ENCODE measurements around the gene CCL7. TPM values are rescaled to one million over a fixed set of nuclear protein-coding genes. Genes with fewer than 3 reads are reported as not detected.

CCL7 gene
- total RNA-seq, 2 experiments from 2014 or later, result not detected

GRCh38 chr17:34305606-34306005 is 35.6 kb downstream of the CCL7 start:
- Histone ChIP-seq H3K36me3 (ENCODE audit: insufficient read depth, low read length) (no peaks in the 10 kb centered on the region), H3K4me3 (ENCODE audit: low read depth, low read length, poor library complexity, severe bottlenecking) (no peak overlapping the region), H2AFZ (ENCODE audit: low read length) (no peak overlapping the region), H3K9me3 (ENCODE audit: low read length) (no peaks in the 10 kb centered on the region), H3K4me1 (ENCODE audit: insufficient read depth, low read length, poor library complexity, severe bottlenecking) (no peaks in the 10 kb centered on the region), H3K9me2 (ENCODE audit: insufficient read depth, low read length) (no peaks in the 10 kb centered on the region), H3K79me2 (ENCODE audit: insufficient read depth, low read depth, low read length) (no peaks in the 10 kb centered on the region), H3K27ac (ENCODE audit: low read depth, low read length, poor library complexity, severe bottlenecking) (no peak overlapping the region), H3K4me2 (ENCODE audit: low read length) (no peak overlapping the region), H4K20me1 (ENCODE audit: insufficient read depth, low read length) (no peaks in the 10 kb centered on the region)
- intact Hi-C loops (cut with micrococcal nuclease; ENCODE audit: unreplicated experiment), result no loop called here
- no TSS peak for BruUV-seq (replicated peaks)
- no peak for TF ChIP-seq EZH2phosphoT487 (IDR thresholded peaks at IDR 0.05; ENCODE audit: borderline replicate concordance, low read depth, low read length)
- TF ChIP-seq CTCF (conservative IDR thresholded peaks at IDR 0.05; ENCODE audit: low read length), result no peak
- CTCF ChIA-PET (ENCODE audit: unreplicated experiment), result no interaction called here
- POLR2A ChIA-PET, result no interaction called here
- no peak for DNase-seq (ENCODE audit: low spot score)

- no TSS peak for BruUV-seq (replicated peaks)
- Histone ChIP-seq H2AFZ (ENCODE audit: low read length) (no peak overlapping the region), H3K4me3 (ENCODE audit: low read depth, low read length, poor library complexity, severe bottlenecking) (no peak overlapping the region), H4K20me1 (ENCODE audit: insufficient read depth, low read length) (no peaks in the 10 kb centered on the region), H3K36me3 (ENCODE audit: insufficient read depth, low read length) (no peaks in the 10 kb centered on the region), H3K27ac (ENCODE audit: low read depth, low read length, poor library complexity, severe bottlenecking) (no peak overlapping the region), H3K4me1 (ENCODE audit: insufficient read depth, low read length, poor library complexity, severe bottlenecking) (no peaks in the 10 kb centered on the region), H3K9me2 (ENCODE audit: insufficient read depth, low read length) (no peaks in the 10 kb centered on the region), H3K4me2 (ENCODE audit: low read length) (no peak overlapping the region), H3K9me3 (ENCODE audit: low read length) (no peaks in the 10 kb centered on the region), H3K79me2 (ENCODE audit: insufficient read depth, low read depth, low read length) (no peaks in the 10 kb centered on the region)
- intact Hi-C loops (cut with micrococcal nuclease; ENCODE audit: unreplicated experiment), result no loop called here
- DNase-seq (ENCODE audit: low spot score), result no peak
- CTCF ChIA-PET (ENCODE audit: unreplicated experiment), result no interaction called here
- POLR2A ChIA-PET, result interaction anchor here (0.7 kb wide), 1 partner anchor 36 kb away, joined by 4 read pairs; the partner anchor contains the start of gene CCL7
- TF ChIP-seq EZH2phosphoT487 (IDR thresholded peaks at IDR 0.05; ENCODE audit: borderline replicate concordance, low read depth, low read length), result no peak
- TF ChIP-seq CTCF (conservative IDR thresholded peaks at IDR 0.05; ENCODE audit: low read length), result 0 out of 2 replicates have a peak, but pooled peaks have one; percentile 18
Measured at GRCh38 chr17:34306466-34306865, 36.4 kb downstream of the CCL7 start.

GRCh38 chr17:34307110-34307509 is 37.1 kb downstream of the CCL7 start:
- CTCF ChIA-PET (ENCODE audit: unreplicated experiment), result no interaction called here
- no peaks in the 10 kb centered on the region for H3K36me3 ChIP-seq (ENCODE audit: insufficient read depth, low read length)
- no peak overlapping the region for H2AFZ ChIP-seq (ENCODE audit: low read length)
- BruUV-seq (replicated peaks), result no TSS peak
- H3K4me2 ChIP-seq (ENCODE audit: low read length), result no peak overlapping the region
- H3K27ac ChIP-seq (ENCODE audit: low read depth, low read length, poor library complexity, severe bottlenecking), result no peak overlapping the region
- DNase-seq (ENCODE audit: low spot score), result no peak
- TF ChIP-seq CTCF (conservative IDR thresholded peaks at IDR 0.05; ENCODE audit: low read length) (no peak), EZH2phosphoT487 (IDR thresholded peaks at IDR 0.05; ENCODE audit: borderline replicate concordance, low read depth, low read length) (no peak)
- POLR2A ChIA-PET, result interaction anchor here (0.7 kb wide), 1 partner anchor 37 kb away, joined by 4 read pairs; the partner anchor contains the start of gene CCL7
- H4K20me1 ChIP-seq (ENCODE audit: insufficient read depth, low read length), result no peaks in the 10 kb centered on the region
- H3K9me3 ChIP-seq (ENCODE audit: low read length), result no peaks in the 10 kb centered on the region
- no peaks in the 10 kb centered on the region for H3K79me2 ChIP-seq (ENCODE audit: insufficient read depth, low read depth, low read length)
- intact Hi-C loops (cut with micrococcal nuclease; ENCODE audit: unreplicated experiment), result no loop called here
- no peaks in the 10 kb centered on the region for H3K4me1 ChIP-seq (ENCODE audit: insufficient read depth, low read length, poor library complexity, severe bottlenecking)
- no peak overlapping the region for H3K4me3 ChIP-seq (ENCODE audit: low read depth, low read length, poor library complexity, severe bottlenecking)
- H3K9me2 ChIP-seq (ENCODE audit: insufficient read depth, low read length), result no peaks in the 10 kb centered on the region

Data from OCI-LY7 (cell line).